Measurements from ENCODE around the gene NSFL1C. TPM values are rescaled to one million over a fixed set of nuclear protein-coding genes. Genes with fewer than 3 reads are reported as not detected.

NSFL1C gene
- polyA plus RNA-seq, 1 donor (not counting 4 experiments of a cell fraction or from before 2014, with no cell fraction given): 38.8 TPM

- no peak for DNase-seq (ENCODE audit: low read depth, low spot score)
- H3K27ac ChIP-seq (ENCODE audit: control insufficient read depth, insufficient read depth, low read length): no peak overlapping the region
- H2AFZ ChIP-seq (ENCODE audit: control insufficient read depth, low read length): no peak overlapping the region
- no peaks in the 10 kb centered on the region for H3K27me3 ChIP-seq (ENCODE audit: control insufficient read depth, extremely low read depth, insufficient read depth, low read length)
- H3K79me2 ChIP-seq (ENCODE audit: control insufficient read depth, insufficient read depth, low read length): no peaks in the 10 kb centered on the region
- H3K4me3 ChIP-seq (ENCODE audit: control insufficient read depth in 2 of 3, extremely low read depth in 1 of 3, insufficient read depth in 2 of 3, low read depth in 1 of 3, low read length in 3 of 3): no peak overlapping the region
- no peaks in the 10 kb centered on the region for H3K36me3 ChIP-seq (ENCODE audit: control insufficient read depth in 2 of 2, extremely low read depth in 1 of 2, insufficient read depth in 2 of 2, low read length in 2 of 2)
- peak; percentile 87 for FAIRE-seq
- dilution Hi-C loops (cut with MboI; ENCODE audit: extremely low pct_ligation_motif_present, low sequenced_read_pairs): no loop called here
- H3K9me1 ChIP-seq (ENCODE audit: control insufficient read depth, extremely low read depth, insufficient read depth, low read length): no peaks in the 10 kb centered on the region
- no peaks in the 10 kb centered on the region for H4K20me1 ChIP-seq (ENCODE audit: control insufficient read depth, extremely low read depth, insufficient read depth, low read length)
- no peak overlapping the region for H3K9ac ChIP-seq (ENCODE audit: control insufficient read depth, extremely low read depth, insufficient read depth, low read length)
- H3K4me2 ChIP-seq (ENCODE audit: control insufficient read depth, extremely low read depth, insufficient read depth, low read depth, low read length): no peak overlapping the region
- H3K4me1 ChIP-seq (ENCODE audit: control insufficient read depth, extremely low read depth, insufficient read depth, low read length): peaks cover 33% of the 10 kb centered on the region
- TF ChIP-seq CTCF (optimal IDR thresholded peaks at IDR 0.05 in 1 of 3, IDR thresholded peaks at IDR 0.05 in 1 of 3, conservative IDR thresholded peaks at IDR 0.05 in 1 of 3; ENCODE audit: extremely low read depth in 1 of 3, insufficient read depth in 2 of 3, low read length in 3 of 3) (peak; percentile 48 to 82 (median 49)), EZH2 (IDR thresholded peaks at IDR 0.05; ENCODE audit: low read length) (no peak)
- no peaks in the 10 kb centered on the region for H3K9me3 ChIP-seq (ENCODE audit: control insufficient read depth, low read depth, low read length)
These were observed 42.6 kb upstream of the NSFL1C start for GRCh38 chr20:1509237-1509636.

- H3K27ac ChIP-seq (ENCODE audit: control insufficient read depth, insufficient read depth, low read length): no peak overlapping the region
- FAIRE-seq (peak; percentile 9), DNase-seq (ENCODE audit: low read depth, low spot score) (no peak)
- H3K9me1 ChIP-seq (ENCODE audit: control insufficient read depth, extremely low read depth, insufficient read depth, low read length): no peaks in the 10 kb centered on the region
- TF ChIP-seq EZH2 (IDR thresholded peaks at IDR 0.05; ENCODE audit: low read length) (no peak), CTCF (optimal IDR thresholded peaks at IDR 0.05 in 1 of 3, IDR thresholded peaks at IDR 0.05 in 1 of 3, conservative IDR thresholded peaks at IDR 0.05 in 1 of 3; ENCODE audit: extremely low read depth in 1 of 3, insufficient read depth in 2 of 3, low read length in 3 of 3) (no peak)
- no peaks in the 10 kb centered on the region for H3K79me2 ChIP-seq (ENCODE audit: control insufficient read depth, insufficient read depth, low read length)
- no peak overlapping the region for H3K4me3 ChIP-seq (ENCODE audit: control insufficient read depth in 2 of 3, extremely low read depth in 1 of 3, insufficient read depth in 2 of 3, low read depth in 1 of 3, low read length in 3 of 3)
- no peak overlapping the region for H3K4me2 ChIP-seq (ENCODE audit: control insufficient read depth, extremely low read depth, insufficient read depth, low read depth, low read length)
- H3K9ac ChIP-seq (ENCODE audit: control insufficient read depth, extremely low read depth, insufficient read depth, low read length): no peak overlapping the region
- no peak overlapping the region for H2AFZ ChIP-seq (ENCODE audit: control insufficient read depth, low read length)
- no peaks in the 10 kb centered on the region for H3K9me3 ChIP-seq (ENCODE audit: control insufficient read depth, low read depth, low read length)
- H4K20me1 ChIP-seq (ENCODE audit: control insufficient read depth, extremely low read depth, insufficient read depth, low read length): no peaks in the 10 kb centered on the region
- peaks cover 36% of the 10 kb centered on the region for H3K4me1 ChIP-seq (ENCODE audit: control insufficient read depth, extremely low read depth, insufficient read depth, low read length)
- dilution Hi-C loops (cut with MboI; ENCODE audit: extremely low pct_ligation_motif_present, low sequenced_read_pairs): no loop called here
- no peaks in the 10 kb centered on the region for H3K27me3 ChIP-seq (ENCODE audit: control insufficient read depth, extremely low read depth, insufficient read depth, low read length)
- H3K36me3 ChIP-seq (ENCODE audit: control insufficient read depth in 2 of 2, extremely low read depth in 1 of 2, insufficient read depth in 2 of 2, low read length in 2 of 2): no peaks in the 10 kb centered on the region
These were observed 41.9 kb upstream of the NSFL1C start for GRCh38 chr20:1508574-1508973.
